ENCODE results near the gene GPR179.

DNA sequence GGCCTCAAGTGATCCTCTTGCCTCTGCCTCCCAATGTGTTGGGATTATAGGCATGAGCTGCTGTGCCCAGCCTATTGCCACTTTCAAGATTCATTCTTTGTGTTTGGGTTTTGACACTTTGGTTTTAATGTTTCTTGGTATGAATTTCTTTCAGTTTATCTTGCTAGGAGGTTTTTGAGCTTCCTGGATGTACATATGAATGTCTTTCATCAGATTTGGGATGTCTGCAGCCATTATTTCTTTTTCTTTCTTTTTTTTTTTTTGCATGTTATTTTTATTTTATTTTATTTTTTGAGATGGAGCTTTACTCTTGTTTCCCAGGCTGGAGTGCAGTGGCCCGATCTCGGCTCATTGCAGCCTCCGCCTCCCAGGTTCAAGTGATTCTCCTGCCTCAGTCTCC, 28.3 kb downstream of the GPR179 start:
- TF ChIP-seq, protein P1, sequence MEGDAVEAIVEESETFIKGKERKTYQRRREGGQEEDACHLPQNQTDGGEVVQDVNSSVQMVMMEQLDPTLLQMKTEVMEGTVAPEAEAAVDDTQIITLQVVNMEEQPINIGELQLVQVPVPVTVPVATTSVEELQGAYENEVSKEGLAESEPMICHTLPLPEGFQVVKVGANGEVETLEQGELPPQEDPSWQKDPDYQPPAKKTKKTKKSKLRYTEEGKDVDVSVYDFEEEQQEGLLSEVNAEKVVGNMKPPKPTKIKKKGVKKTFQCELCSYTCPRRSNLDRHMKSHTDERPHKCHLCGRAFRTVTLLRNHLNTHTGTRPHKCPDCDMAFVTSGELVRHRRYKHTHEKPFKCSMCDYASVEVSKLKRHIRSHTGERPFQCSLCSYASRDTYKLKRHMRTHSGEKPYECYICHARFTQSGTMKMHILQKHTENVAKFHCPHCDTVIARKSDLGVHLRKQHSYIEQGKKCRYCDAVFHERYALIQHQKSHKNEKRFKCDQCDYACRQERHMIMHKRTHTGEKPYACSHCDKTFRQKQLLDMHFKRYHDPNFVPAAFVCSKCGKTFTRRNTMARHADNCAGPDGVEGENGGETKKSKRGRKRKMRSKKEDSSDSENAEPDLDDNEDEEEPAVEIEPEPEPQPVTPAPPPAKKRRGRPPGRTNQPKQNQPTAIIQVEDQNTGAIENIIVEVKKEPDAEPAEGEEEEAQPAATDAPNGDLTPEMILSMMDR (IDR thresholded peaks at IDR 0.05) = no peak
- TF ChIP-seq POLR2A (IDR thresholded peaks at IDR 0.05) = no peak
